Measurements from ENCODE around the gene ALDH2.

DNA sequence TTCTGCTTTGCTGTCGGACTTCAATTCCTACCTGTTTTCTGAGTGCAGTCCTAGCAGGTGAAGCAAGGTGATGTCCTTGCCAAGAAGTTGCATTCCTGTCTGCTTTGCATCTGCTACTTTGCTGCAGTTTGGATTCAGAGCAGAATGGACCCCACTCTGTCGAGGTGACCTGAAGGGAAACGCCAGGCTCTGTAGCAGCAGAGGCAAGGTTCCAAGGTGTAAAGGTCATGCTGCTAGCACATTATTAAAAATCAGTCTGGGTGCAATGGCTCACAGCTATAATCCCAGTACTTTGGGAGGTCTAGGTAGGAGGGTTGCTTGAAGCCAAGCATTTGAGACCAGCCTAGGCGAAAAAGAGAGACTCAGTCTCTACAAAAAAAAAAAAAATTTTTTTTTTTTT, 17.3 kb upstream of the ALDH2 start:
- TF ChIP-seq, protein P1, sequence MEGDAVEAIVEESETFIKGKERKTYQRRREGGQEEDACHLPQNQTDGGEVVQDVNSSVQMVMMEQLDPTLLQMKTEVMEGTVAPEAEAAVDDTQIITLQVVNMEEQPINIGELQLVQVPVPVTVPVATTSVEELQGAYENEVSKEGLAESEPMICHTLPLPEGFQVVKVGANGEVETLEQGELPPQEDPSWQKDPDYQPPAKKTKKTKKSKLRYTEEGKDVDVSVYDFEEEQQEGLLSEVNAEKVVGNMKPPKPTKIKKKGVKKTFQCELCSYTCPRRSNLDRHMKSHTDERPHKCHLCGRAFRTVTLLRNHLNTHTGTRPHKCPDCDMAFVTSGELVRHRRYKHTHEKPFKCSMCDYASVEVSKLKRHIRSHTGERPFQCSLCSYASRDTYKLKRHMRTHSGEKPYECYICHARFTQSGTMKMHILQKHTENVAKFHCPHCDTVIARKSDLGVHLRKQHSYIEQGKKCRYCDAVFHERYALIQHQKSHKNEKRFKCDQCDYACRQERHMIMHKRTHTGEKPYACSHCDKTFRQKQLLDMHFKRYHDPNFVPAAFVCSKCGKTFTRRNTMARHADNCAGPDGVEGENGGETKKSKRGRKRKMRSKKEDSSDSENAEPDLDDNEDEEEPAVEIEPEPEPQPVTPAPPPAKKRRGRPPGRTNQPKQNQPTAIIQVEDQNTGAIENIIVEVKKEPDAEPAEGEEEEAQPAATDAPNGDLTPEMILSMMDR (IDR thresholded peaks at IDR 0.05): no peak
- TF ChIP-seq EZH2 (IDR thresholded peaks at IDR 0.05; ENCODE audit: borderline replicate concordance, insufficient read depth, low read depth, low read length, poor library complexity, severe bottlenecking): no peak

Data from B cell (primary cell).